ENCODE data around the gene ST6GALNAC4. TPM values are rescaled to one million over a fixed set of nuclear protein-coding genes. Genes with fewer than 3 reads are reported as not detected.
A peak's percentile ranks its signal among the peaks of the same experiment; 100 is the strongest.

The ST6GALNAC4 gene
- total RNA-seq, 2 experiments from 2014 or later, result 118 to 180 TPM

DNA sequence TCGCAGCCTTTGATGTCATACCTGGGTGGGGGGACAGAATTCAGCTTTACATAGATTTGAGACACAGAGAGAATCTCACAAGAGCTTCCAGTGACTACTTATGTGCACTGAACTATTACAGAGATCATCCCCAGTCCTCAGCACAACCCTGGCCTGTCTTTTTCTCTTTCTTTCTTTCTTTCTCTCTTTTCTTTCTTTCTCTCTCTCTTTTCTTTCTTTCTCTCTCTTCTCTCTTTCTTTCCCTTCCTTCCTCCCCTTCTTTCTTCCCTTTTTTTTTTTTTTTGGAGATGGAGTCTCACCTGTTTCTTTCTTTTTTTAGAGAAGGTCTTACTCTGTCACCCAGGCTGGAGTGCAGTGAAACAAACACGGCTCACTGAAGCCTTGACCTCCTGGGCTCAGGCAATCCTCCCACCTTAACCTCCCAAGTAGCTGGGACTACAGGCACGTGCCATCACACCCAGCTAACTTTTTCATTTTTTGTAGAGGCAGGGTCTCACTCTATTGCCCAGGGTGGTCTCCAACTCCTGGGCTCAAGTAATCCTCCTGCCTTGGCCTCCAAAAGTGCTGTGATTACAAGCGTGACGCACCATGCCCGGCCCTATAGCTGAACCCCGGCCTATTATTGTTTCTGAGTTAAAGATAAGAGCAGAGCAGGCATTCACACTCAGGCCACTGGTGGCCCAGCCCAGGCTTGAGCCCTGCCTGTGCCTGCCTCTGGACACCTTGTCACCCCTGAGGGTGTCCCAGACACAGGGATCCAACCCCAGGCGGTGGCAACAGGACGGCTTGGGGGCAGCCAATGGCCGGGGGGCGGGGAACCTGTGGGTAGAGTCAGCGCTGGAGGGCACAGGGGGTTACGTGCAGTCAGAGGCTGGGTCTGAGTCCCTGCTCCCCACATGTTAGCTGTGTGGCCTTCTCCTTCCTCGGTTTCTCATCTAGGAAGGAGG lies 9.4 kb upstream of the ST6GALNAC4 start:
- H3K79me2 ChIP-seq (ENCODE audit: insufficient read depth, low read depth, low read length), result no peaks in the 10 kb centered on the region
- no peaks in the 10 kb centered on the region for H4K20me1 ChIP-seq (ENCODE audit: insufficient read depth, low read length)
- no peak overlapping the region for H2AFZ ChIP-seq (ENCODE audit: low read length)
- peak overlapping the region; percentile 71 for H3K4me2 ChIP-seq (ENCODE audit: low read length)
- H3K9me2 ChIP-seq (ENCODE audit: insufficient read depth, low read length), result no peaks in the 10 kb centered on the region
- peaks cover 43% of the 10 kb centered on the region for H3K4me1 ChIP-seq (ENCODE audit: insufficient read depth, low read length, poor library complexity, severe bottlenecking)
- H3K36me3 ChIP-seq (ENCODE audit: insufficient read depth, low read length), result no peaks in the 10 kb centered on the region
- no peak for DNase-seq (ENCODE audit: low spot score)
- BruUV-seq (replicated peaks), result no TSS peak
- no peak overlapping the region for H3K27ac ChIP-seq (ENCODE audit: low read depth, low read length, poor library complexity, severe bottlenecking)
- ChIA-PET POLR2A (no interaction called here), CTCF (ENCODE audit: unreplicated experiment) (no interaction called here)
- TF ChIP-seq EZH2phosphoT487 (IDR thresholded peaks at IDR 0.05; ENCODE audit: borderline replicate concordance, low read depth, low read length), result no peak
- TF ChIP-seq, protein P1, sequence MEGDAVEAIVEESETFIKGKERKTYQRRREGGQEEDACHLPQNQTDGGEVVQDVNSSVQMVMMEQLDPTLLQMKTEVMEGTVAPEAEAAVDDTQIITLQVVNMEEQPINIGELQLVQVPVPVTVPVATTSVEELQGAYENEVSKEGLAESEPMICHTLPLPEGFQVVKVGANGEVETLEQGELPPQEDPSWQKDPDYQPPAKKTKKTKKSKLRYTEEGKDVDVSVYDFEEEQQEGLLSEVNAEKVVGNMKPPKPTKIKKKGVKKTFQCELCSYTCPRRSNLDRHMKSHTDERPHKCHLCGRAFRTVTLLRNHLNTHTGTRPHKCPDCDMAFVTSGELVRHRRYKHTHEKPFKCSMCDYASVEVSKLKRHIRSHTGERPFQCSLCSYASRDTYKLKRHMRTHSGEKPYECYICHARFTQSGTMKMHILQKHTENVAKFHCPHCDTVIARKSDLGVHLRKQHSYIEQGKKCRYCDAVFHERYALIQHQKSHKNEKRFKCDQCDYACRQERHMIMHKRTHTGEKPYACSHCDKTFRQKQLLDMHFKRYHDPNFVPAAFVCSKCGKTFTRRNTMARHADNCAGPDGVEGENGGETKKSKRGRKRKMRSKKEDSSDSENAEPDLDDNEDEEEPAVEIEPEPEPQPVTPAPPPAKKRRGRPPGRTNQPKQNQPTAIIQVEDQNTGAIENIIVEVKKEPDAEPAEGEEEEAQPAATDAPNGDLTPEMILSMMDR (conservative IDR thresholded peaks at IDR 0.05; ENCODE audit: low read length), result no peak
- H3K9me3 ChIP-seq (ENCODE audit: low read length), result no peaks in the 10 kb centered on the region
- peak overlapping the region; percentile 61 for H3K4me3 ChIP-seq (ENCODE audit: low read depth, low read length, poor library complexity, severe bottlenecking)
- intact Hi-C loops (cut with micrococcal nuclease; ENCODE audit: unreplicated experiment), result loop anchor here (10.0 kb wide), 1 partner anchor 421 kb away; no protein-coding TSS in a partner anchor

DNA sequence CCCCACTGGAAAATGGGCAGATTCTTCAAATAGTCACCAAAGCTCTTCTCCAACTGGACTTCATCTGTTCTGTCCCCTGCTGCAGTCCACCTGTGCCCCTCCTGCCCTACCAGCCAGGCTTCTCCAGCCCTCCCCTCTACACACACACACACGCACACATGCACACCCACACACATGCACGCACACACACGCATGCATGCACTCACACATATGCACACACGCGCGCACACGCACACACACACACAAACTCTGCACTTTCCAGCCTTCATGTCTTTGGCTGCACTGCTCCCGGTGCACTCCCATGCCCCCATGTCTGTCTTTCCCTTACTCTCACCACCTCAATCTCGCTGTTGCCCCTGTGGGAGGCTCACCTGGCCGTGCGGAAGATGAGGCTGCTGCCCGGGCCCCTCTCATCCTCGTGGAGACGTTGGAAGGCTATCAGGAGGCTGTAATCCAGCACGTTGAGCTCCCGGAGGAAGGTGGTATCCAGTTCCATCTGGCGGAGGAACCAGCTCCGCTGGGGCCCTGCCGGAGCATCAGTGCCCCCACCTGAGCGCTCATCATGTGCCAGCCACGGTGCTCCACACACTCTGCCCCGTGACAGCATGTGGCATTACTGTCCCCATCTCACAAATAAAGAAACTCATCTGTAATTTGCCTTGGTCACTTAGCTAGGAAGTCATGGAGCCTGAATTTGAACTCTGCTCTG lies 8.0 kb upstream of the ST6GALNAC4 start:
- CTCF ChIA-PET (ENCODE audit: unreplicated experiment), result no interaction called here
- Histone ChIP-seq H4K20me1 (ENCODE audit: insufficient read depth, low read length) (no peaks in the 10 kb centered on the region), H3K79me2 (ENCODE audit: insufficient read depth, low read depth, low read length) (no peaks in the 10 kb centered on the region), H3K9me3 (ENCODE audit: low read length) (no peaks in the 10 kb centered on the region), H3K4me1 (ENCODE audit: insufficient read depth, low read length, poor library complexity, severe bottlenecking) (peaks cover 34% of the 10 kb centered on the region), H3K4me2 (ENCODE audit: low read length) (no peak overlapping the region), H3K36me3 (ENCODE audit: insufficient read depth, low read length) (no peaks in the 10 kb centered on the region), H3K27ac (ENCODE audit: low read depth, low read length, poor library complexity, severe bottlenecking) (no peak overlapping the region), H3K4me3 (ENCODE audit: low read depth, low read length, poor library complexity, severe bottlenecking) (no peak overlapping the region), H2AFZ (ENCODE audit: low read length) (no peak overlapping the region), H3K9me2 (ENCODE audit: insufficient read depth, low read length) (no peaks in the 10 kb centered on the region)
- TF ChIP-seq, protein P1 (conservative IDR thresholded peaks at IDR 0.05; ENCODE audit: low read length), result no peak
- no peak for TF ChIP-seq EZH2phosphoT487 (IDR thresholded peaks at IDR 0.05; ENCODE audit: borderline replicate concordance, low read depth, low read length)
- no TSS peak for BruUV-seq (replicated peaks)
- intact Hi-C loops (cut with micrococcal nuclease; ENCODE audit: unreplicated experiment), result loop anchor here (10.0 kb wide), 1 partner anchor 420 kb away; no protein-coding TSS in a partner anchor
- POLR2A ChIA-PET, result no interaction called here
- DNase-seq (ENCODE audit: low spot score), result no peak

Data from OCI-LY7 (cell line).